Stimulated activated memory B cell treated with anti-CD40 and anti-IgM and Interleukin-4, amounts not matched to agents 10 μg/mL and 1 μg/mL and 100 μg/mL, for 72 hours (primary cell): Measurements from ENCODE around the gene IFITM2.
"Not testable (repeated sequence)": the region's sequence is repeated elsewhere in the genome, so short reads cannot be mapped to it uniquely, and the experiment has no call there.

Experiments used
- ATAC-seq: fragments of 150-1000 bp; cut with Tn5 transposase; 2 replicates; pipeline ENCODE4 v1.10.0; 2021
- H3K27ac Mint-ChIP-seq: one replicate; pipeline ENCODE4 v1.8.0; 2022; ENCODE audit warnings: mild to moderate bottlenecking, mixed read lengths
- H3K27me3 Mint-ChIP-seq: one replicate; pipeline ENCODE4 v1.8.0; 2022; ENCODE audit warnings: mixed read lengths
- H3K36me3 Mint-ChIP-seq: one replicate; pipeline ENCODE4 v1.8.0; 2022; ENCODE audit warnings: mixed read lengths
- H3K4me1 Mint-ChIP-seq: one replicate; pipeline ENCODE4 v1.8.0; 2022; ENCODE audit warnings: mixed read lengths
- H3K4me3 Mint-ChIP-seq: one replicate; pipeline ENCODE4 v1.8.0; 2022; ENCODE audit warnings: mild to moderate bottlenecking, moderate library complexity, mixed read lengths
- H3K9me3 Mint-ChIP-seq: one replicate; pipeline ENCODE4 v1.8.0; 2022; ENCODE audit warnings: mixed read lengths

The IFITM2 gene

GRCh38 chr11:333616-334263, 26.1 kb downstream of the IFITM2 start:
- not testable (repeated sequence) for H3K27me3 Mint-ChIP-seq, H3K36me3 Mint-ChIP-seq, H3K27ac Mint-ChIP-seq, H3K4me3 Mint-ChIP-seq, ATAC-seq, H3K9me3 Mint-ChIP-seq
- H3K4me1 Mint-ChIP-seq, result peaks cover 40% of the 10 kb centered on the region

- Mint-ChIP-seq H3K4me1 (peaks cover 33% of the 10 kb centered on the region), H3K27me3 (no peaks in the 10 kb centered on the region), H3K27ac (no peak overlapping the region), H3K9me3 (no peaks in the 10 kb centered on the region), H3K36me3 (no peaks in the 10 kb centered on the region), H3K4me3 (no peak overlapping the region)
- ATAC-seq, result no peak
Observed at GRCh38 chr11:334264-334994, 26.8 kb downstream of the IFITM2 start.

- Mint-ChIP-seq H3K27me3 (no peaks in the 10 kb centered on the region), H3K36me3 (no peaks in the 10 kb centered on the region), H3K4me3 (no peak overlapping the region), H3K9me3 (peaks cover 5% of the 10 kb centered on the region), H3K4me1 (peaks cover 25% of the 10 kb centered on the region), H3K27ac (peak overlapping the region; percentile 10)
- ATAC-seq, result no peak
Observed at GRCh38 chr11:335779-336658, 28.4 kb downstream of the IFITM2 start.

GRCh38 chr11:336659-337198, 29.1 kb downstream of the IFITM2 start:
- Mint-ChIP-seq H3K36me3 (no peaks in the 10 kb centered on the region), H3K4me3 (no peak overlapping the region), H3K27ac (no peak overlapping the region), H3K27me3 (no peaks in the 10 kb centered on the region), H3K9me3 (peaks cover 8% of the 10 kb centered on the region), H3K4me1 (peaks cover 25% of the 10 kb centered on the region)
- ATAC-seq, result no peak

GRCh38 chr11:337711-338110, 30.1 kb downstream of the IFITM2 start:
- Mint-ChIP-seq H3K9me3 (peaks cover 8% of the 10 kb centered on the region), H3K4me3 (no peak overlapping the region), H3K27me3 (no peaks in the 10 kb centered on the region), H3K4me1 (peaks cover 26% of the 10 kb centered on the region), H3K27ac (no peak overlapping the region), H3K36me3 (no peaks in the 10 kb centered on the region)
- no peak for ATAC-seq

- no peaks in the 10 kb centered on the region for H3K27me3 Mint-ChIP-seq
- H3K27ac Mint-ChIP-seq, result no peak overlapping the region
- peaks cover 8% of the 10 kb centered on the region for H3K9me3 Mint-ChIP-seq
- ATAC-seq, result no peak
- no peak overlapping the region for H3K4me3 Mint-ChIP-seq
- H3K36me3 Mint-ChIP-seq, result no peaks in the 10 kb centered on the region
- H3K4me1 Mint-ChIP-seq, result peaks cover 23% of the 10 kb centered on the region
Observed at GRCh38 chr11:339963-340362, 32.3 kb downstream of the IFITM2 start.

GRCh38 chr11:340539-341512, 33.2 kb downstream of the IFITM2 start:
- ATAC-seq, result no peak
- Mint-ChIP-seq H3K4me3 (no peak overlapping the region), H3K27me3 (no peaks in the 10 kb centered on the region), H3K4me1 (peaks cover 20% of the 10 kb centered on the region), H3K36me3 (no peaks in the 10 kb centered on the region), H3K9me3 (peaks cover 8% of the 10 kb centered on the region), H3K27ac (peak overlapping the region; percentile 85)

- Mint-ChIP-seq H3K27me3 (no peaks in the 10 kb centered on the region), H3K9me3 (peaks cover 8% of the 10 kb centered on the region), H3K36me3 (no peaks in the 10 kb centered on the region), H3K4me1 (peaks cover 18% of the 10 kb centered on the region), H3K4me3 (no peak overlapping the region), H3K27ac (peak overlapping the region; percentile 85)
- no peak for ATAC-seq
Observed at GRCh38 chr11:342328-342727, 34.7 kb downstream of the IFITM2 start.

GRCh38 chr11:344836-345578, 37.4 kb downstream of the IFITM2 start:
- Mint-ChIP-seq H3K27ac (no peak overlapping the region), H3K9me3 (peaks cover 8% of the 10 kb centered on the region), H3K4me1 (peaks cover 28% of the 10 kb centered on the region), H3K4me3 (no peak overlapping the region), H3K27me3 (no peaks in the 10 kb centered on the region), H3K36me3 (no peaks in the 10 kb centered on the region)
- ATAC-seq, result no peak

- Mint-ChIP-seq H3K4me1 (peaks cover 30% of the 10 kb centered on the region), H3K36me3 (no peaks in the 10 kb centered on the region), H3K9me3 (peaks cover 2% of the 10 kb centered on the region), H3K27me3 (no peaks in the 10 kb centered on the region), H3K27ac (no peak overlapping the region), H3K4me3 (no peak overlapping the region)
- ATAC-seq, result no peak
Observed at GRCh38 chr11:346529-346928, 38.9 kb downstream of the IFITM2 start.

GRCh38 chr11:349270-349954, 41.8 kb downstream of the IFITM2 start:
- not testable (repeated sequence) for H3K36me3 Mint-ChIP-seq, ATAC-seq, H3K9me3 Mint-ChIP-seq, H3K27me3 Mint-ChIP-seq, H3K4me3 Mint-ChIP-seq
- H3K4me1 Mint-ChIP-seq, result peaks cover 33% of the 10 kb centered on the region
- peak overlapping the region; percentile 72 for H3K27ac Mint-ChIP-seq

- H3K27me3 Mint-ChIP-seq, H3K4me3 Mint-ChIP-seq, H3K9me3 Mint-ChIP-seq, ATAC-seq, H3K36me3 Mint-ChIP-seq: not testable (repeated sequence)
- peaks cover 33% of the 10 kb centered on the region for H3K4me1 Mint-ChIP-seq
- peak overlapping the region; percentile 72 for H3K27ac Mint-ChIP-seq
Observed at GRCh38 chr11:350033-350722, 42.6 kb downstream of the IFITM2 start.

GRCh38 chr11:350723-351255, 43.2 kb downstream of the IFITM2 start:
- peak; percentile 56 for ATAC-seq
- Mint-ChIP-seq H3K27me3 (no peaks in the 10 kb centered on the region), H3K9me3 (no peaks in the 10 kb centered on the region), H3K4me3 (no peak overlapping the region), H3K4me1 (peaks cover 33% of the 10 kb centered on the region), H3K36me3 (no peaks in the 10 kb centered on the region), H3K27ac (peak overlapping the region; percentile 72)
